GOT3 (cell line): ENCODE measurements around the gene FGD4.

ENCODE experiments used
- DNase-seq: peaks from one replicate; lab custom pipeline; 2025; ENCODE audit warnings: mixed read lengths; lab: John Stamatoyannopoulos, UW

FGD4 gene

GRCh38 chr12:32679920-32680237 lies 280.5 kb downstream of the FGD4 start:
- no peak for DNase-seq

- DNase-seq = no peak
These were observed 281.4 kb downstream of the FGD4 start for GRCh38 chr12:32680787-32681186.

- DNase-seq = no peak
These were observed 281.9 kb downstream of the FGD4 start for GRCh38 chr12:32681272-32681671.

GRCh38 chr12:32686340-32686739 lies 287.0 kb downstream of the FGD4 start:
- DNase-seq = no peak

- no peak for DNase-seq
These were observed 289.4 kb downstream of the FGD4 start for GRCh38 chr12:32688786-32689185.

- DNase-seq = no peak
These were observed 291.6 kb downstream of the FGD4 start for GRCh38 chr12:32690927-32691326.

- DNase-seq = no peak
These were observed 293.0 kb downstream of the FGD4 start for GRCh38 chr12:32692358-32692757.

GRCh38 chr12:32693036-32693435 lies 293.7 kb downstream of the FGD4 start:
- no peak for DNase-seq
